HG02642 (cell line): ENCODE measurements around the gene KDM6B.

Experiments used
- ATAC-seq: cut with Tn5 transposase; IDR thresholded peaks from one replicate; pipeline ENCODE4 v1.9.1; 2021; ENCODE audit warnings: mild to moderate bottlenecking; ENCODE audit not compliant: unreplicated experiment, poor library complexity

KDM6B gene

DNA sequence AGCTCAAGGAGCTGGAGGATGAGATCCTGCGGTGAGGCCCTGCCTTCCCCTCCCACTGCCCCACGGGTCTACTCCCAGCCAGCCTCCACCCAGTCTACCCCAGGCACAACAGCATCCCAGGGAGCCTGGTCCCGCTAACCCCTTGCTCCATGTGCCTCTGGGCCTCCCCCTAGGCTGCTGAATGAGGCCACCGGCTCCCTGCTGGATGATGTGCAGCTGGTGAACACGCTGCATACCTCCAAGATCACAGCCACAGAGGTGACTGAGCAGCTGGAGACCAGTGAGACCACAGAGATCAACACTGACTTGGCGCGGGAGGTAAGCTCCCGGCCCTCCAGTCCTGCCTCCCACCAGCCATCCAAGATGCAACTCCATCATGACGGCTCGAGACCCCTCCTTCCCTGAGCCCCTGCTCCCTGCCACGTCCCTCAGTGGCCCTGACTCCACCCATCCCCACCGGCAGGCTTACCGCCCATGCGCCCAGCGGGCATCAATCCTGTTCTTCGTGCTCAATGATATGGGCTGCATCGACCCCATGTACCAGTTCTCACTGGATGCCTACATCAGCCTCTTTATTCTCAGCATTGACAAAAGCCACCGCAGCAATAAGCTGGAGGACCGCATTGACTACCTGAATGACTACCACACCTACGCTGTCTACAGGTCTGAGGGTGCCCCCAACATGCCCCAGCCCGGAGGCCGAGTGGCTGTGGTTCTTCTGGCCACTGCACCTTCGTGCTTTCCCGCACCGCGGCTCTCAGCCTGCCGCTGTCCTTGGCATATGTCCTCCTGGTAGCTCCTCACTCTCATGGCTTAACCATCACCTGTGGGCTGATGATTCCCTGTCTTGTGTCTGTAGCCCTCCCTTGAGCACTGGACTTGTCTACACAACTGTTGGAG lies 15.0 kb upstream of the KDM6B start:
- no peak for ATAC-seq

DNA sequence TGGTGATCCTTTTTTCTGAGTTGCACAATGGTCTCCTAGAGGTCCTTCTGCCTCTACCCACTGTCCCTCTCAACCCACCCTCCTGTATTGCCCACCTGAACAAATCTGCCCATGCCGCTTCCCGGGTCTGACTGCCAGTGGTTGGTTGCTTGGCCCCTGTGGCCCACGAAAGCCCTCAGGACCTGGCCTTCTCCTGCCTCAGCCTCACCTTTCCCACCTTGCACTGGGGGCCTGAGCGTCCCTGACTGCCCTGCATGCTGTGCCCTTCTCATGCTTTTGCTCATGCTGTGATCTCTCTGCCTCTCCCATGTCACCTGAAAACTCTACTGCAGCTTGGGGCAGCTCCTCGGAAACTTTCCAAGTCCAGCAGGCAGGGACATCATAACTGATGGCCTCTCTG lies 13.8 kb upstream of the KDM6B start:
- ATAC-seq, result no peak

DNA sequence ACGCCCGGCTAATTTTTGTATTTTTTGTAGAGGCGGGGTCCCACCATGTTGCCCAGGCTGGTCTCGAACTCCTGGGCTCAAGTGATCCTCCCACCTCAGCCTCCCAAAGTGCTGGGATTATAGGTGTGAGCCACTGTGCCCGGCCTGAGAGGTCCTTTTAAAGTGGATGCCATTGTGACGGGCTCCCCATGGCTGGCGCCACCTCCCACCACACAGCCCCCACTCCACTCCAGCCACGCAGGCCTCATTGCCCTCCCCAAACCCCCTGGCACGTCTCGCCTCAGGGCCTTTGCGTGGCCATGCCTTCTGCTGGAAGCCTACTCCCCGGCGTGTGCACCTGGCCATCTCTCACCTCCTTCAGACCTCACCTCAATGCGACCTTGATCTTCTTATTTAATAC lies 11.9 kb upstream of the KDM6B start:
- no peak for ATAC-seq

DNA sequence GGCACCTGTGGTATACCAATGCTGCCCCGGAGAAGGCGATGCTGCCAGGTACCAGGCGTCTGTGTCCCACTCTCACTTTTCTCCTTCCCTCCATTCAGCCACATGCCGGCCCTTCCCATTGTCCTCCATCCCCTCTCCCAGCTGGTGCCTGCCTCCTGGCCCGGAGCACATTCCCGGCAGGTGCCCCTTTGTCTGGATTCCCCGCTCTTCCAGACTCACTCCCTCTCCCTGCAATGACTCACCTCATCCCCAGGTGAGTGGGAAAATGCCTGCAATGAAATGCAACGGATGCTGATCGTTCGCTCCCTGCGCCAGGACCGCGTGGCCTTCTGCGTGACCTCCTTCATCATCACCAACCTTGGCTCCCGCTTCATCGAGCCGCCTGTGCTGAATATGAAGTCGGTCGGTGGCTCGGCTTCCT lies 10.4 kb upstream of the KDM6B start:
- no peak for ATAC-seq

DNA sequence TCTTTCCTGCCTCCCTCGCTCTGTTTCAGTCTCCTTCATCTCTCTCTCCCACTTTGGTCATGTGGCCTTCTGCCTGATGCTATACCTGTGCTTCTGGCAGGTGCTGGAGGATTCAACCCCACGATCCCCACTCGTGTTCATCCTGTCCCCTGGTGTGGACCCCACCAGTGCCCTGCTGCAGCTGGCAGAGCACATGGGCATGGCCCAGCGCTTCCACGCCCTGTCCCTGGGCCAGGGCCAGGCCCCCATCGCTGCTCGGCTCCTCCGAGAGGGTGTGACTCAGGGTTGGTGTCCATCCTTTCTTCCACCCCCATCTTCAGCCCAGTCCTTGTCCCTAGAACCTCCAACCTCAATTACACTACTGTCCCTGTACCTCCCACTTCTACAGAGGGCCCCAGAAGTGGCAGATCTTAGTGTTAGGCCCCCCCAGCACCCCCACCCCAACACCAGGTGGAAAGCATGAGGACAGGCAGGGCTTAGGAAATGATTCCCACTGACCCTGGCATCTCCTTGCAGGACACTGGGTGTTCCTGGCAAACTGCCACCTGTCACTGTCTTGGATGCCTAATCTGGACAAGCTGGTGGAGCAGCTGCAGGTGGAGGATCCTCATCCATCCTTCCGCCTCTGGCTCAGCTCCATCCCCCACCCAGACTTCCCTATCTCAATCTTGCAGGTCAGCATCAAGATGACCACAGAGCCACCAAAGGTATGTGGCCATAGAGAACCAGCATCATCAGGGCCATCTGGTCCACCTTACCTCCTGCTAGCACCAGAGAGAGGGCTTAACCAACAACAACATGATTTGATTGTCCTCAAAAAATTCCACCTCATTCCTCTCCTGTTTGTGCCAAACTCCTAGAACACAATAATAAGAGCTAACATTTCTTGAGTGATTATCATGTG lies 9.7 kb upstream of the KDM6B start:
- ATAC-seq, result no peak

DNA sequence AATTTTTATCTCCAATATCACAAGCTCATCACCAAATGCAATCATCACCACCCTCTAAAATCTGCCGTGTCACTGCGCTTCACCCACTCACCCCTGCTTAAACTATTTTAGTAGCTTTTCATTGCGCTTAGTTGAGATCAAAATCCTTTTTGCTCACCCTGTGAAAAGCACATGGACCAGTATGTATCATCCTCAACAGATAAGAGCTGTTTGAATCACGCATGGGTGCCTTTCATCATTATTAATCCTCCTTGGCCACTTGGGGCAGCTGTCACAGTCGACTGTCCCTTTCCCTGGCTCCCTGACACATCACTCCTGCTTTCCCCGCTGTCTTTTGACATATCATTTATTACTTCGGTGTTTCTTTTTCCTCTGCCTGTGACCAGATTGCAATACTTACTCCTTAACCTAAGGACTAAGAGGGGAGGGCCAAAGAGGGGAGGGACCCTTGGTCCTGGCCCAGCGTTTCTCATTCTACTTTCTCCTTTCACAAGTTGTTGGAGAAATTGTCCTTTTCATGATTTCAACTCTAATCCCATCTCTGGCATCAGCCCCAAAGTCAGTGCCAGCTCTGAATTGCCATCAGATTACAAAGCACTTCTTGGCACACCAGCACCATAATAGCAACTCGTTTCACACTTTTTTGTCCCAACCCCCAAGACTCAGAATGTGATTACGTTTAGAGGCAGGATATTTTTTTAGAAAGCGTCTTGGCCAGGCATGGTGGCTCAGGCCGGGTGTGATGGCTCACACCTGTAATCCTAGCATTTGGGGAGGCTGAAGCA lies 8.6 kb upstream of the KDM6B start:
- no peak for ATAC-seq

DNA sequence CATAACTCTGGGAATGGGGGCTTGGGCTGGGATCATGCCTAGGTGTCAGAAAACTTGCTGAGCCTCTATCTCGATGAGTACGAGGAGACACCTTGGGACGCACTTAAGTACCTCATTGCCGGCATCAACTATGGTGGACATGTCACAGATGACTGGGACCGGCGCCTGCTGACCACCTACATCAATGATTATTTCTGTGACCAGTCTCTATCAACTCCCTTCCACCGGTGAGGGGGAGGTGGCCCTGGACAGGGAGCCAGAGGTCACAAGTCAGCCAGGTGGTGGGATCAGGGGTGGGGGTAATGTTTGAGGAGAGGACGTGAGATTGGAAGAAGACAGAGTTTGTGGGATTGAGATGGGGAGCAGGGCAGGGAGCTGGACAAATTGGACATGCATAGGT lies 3.4 kb upstream of the KDM6B start:
- no peak for ATAC-seq

DNA sequence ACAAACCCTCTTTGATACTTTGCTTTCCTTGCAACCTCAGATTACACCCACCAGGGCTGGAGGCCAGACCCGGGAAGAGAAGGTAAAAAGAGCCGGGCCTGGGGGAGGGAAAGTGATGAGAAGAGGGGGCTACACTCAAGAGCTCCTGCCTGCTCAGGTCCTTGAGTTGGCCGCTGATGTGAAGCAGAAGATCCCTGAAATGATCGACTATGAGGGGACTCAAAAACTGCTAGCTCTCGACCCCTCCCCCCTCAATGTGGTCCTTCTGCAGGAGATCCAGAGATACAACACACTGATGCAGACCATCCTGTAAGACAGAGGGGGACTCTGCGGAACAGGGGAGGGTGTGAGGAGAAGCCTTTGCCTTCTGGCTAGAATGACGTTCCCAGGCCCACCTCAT lies 2.8 kb upstream of the KDM6B start:
- ATAC-seq, result no peak

DNA sequence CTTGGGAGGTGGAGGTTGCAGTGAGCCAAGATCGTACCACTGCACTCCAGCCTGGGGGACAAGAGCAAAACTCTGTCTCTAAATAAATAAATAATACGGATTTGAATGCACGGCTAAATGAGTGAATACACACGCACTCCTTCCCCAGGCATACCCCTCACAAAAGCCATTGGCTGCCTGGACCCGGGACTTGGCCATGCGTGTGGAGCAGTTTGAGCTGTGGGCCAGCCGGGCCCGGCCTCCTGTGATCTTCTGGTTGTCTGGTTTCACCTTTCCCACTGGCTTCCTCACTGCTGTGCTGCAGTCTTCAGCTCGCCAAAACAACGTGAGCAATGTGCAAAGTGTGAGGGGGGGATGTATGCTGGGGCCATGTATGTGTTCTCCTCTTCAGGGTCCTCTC lies 1.6 kb upstream of the KDM6B start:
- no peak for ATAC-seq

DNA sequence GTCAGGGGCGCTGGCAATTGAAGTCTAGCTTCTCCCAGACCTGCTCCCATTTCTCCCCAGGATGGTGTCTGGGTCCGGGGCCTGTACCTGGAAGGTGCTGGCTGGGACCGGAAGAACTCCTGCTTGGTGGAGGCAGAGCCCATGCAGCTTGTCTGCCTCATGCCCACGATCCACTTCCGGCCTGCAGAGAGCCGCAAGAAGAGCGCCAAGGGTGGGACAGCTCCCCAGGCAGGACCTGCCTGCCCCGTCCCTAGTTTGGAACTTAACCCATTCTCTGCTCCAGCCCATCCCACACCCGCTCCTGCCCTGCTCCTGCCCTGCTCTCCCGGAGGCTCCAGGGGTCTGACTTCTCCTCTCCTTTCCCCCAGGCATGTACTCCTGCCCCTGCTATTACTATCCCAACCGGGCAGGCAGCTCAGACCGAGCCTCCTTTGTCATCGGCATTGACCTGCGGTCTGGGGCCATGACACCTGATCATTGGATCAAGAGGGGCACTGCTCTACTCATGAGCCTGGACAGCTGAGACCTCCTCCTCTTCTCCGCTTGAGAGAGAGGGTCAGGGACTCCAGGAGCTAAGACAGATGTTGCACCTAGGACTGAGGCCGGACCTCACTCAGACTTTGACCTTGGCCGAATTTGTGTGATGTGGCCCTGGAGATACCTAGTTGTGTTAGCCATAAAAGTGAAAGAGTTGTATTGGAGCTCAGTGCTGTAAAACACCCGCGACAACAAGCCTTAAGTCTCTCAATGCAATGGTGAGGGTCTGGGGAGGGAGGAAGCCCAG lies 814 bp upstream of the KDM6B start:
- ATAC-seq, result no peak

DNA sequence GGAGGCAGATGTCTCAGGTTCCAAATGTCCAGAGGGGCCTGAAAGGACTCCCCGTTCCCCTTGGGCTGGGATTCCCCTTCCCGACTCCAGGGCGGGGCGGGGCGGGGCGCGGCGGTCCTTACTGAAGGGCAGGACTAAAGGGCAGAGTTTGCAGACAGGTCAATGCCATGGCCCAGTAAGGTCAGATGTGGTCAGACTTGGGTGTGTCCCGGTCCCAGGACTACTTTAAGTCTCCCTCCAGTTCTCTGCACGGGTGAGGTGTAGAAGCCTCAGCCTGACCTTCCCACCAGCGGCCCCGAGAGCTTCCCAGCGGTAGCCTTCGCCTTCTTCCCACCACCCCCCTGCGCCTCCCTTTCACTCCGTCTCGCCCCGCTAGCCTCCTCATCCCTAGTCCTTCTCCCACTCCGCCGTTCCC lies 532 bp downstream of the KDM6B start:
- ATAC-seq, result no peak

DNA sequence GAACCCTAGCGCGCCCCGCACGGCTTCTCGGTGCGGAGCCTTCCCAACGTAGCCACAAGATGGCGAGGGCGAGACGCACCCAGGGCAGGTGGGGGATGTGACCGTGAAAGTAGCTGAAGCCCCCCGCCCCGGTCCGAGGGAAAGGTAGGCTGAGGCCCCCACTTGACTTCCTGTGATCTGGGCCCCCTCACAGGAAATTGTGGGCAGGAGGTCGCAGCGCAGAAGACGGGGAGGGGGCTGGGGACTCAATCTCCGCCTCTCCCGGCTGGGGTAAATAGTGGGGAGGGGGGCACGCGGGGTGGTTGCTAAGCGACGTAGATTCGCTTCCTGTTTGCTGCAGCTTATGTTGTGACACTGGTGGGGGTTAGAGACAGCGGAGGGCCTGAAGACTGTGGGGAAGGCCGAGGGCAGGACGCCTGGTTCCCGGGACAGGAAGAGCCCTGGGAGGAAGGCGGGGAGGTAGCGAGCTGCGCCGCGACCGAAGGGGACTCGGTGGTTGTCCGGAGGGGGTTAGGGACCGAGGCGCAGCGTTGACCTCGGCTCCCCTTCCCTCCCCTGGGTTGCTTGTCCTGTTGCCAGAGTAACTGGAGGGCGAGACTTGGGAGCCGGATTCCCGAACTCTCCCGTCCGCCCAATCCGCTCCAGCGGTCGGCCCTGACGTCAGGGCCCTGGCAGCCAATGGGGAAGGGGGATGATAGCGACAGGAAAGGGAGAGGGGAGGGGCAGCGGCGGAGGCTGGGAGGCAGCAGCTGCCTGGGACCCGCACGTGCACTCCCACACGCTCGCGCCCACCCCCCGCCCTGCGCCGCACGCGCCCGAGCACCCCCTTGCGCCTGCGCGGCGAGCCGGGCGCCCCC lies 1.2 kb downstream of the KDM6B start:
- ATAC-seq, result peak; percentile 56

DNA sequence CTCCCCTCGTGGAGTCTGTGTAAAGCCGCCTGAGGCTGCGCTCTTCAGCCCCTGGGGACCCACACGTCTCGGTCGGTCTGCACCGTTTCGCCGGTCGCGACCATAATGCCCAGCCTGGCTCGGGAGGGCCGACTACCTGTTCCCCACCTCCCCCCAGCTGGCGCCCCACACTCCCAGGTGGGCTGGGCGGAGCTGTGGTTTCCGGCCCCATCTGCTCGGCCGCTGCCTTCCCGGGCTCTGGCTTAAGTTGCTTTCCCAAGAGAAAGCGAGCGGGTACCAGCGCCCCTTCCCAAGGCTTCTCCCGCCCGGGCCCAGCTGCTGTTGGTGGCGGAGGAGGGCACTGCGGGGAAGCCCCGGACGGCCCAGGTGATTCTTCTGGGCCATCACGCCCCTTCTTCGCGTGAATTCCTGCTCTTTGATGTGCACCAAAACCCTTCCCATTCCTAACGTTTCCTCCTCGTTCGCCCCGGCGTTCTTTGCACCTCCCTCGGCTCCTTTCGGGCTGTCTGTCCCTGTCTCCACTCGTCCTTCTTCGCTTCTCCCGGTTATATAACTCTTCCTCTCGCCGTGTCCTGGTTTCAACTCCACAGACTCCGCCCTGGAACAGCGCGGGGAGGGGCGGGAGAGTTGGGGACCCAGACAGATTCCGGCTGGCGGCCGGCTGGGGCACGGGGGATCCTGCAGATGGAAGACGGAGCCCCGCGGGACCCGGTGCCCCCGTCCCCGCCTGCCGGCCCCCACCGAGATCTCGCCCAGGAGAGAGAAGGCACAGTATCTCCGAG lies 2.0 kb downstream of the KDM6B start:
- peak; percentile 37 for ATAC-seq

DNA sequence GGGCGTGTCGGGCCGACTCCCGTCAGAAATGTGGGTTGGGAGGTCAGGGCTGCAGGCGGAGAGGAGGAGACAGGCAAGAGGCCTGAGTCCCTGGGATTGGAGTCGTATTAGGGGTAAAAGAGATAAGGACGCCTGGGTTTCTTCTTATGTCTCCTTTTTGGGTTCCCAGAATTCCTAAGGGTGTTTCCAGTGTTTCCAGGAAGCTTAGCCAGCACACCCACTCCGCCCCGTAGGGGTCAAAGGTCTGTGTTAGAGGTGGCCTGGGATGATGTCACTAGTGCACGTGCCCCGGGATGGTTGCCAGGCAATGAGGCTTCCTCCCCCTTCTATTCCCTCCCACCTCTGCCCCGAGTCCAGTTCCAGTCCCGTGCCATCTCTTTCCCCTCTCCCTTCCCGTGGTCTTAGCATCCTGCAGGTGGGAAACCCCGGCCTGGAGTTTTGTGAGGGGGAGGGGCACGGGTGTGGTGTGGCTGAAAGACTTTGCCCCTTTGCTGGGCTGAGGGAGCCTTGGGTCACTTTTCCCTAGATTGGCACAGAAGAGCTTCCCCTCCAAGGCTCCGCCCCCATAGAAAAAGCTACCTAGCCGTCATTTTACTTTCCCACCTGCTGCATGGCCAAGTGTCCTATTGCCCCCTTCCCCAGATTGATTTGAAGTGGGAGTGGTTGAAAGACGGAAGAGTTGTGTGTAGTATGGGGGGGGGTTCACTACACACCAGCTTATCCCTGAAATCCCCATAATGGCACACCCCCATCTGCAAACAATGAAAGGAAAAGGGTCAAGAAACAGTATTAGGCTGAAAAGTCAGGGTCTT lies 2.8 kb downstream of the KDM6B start:
- ATAC-seq, result no peak

DNA sequence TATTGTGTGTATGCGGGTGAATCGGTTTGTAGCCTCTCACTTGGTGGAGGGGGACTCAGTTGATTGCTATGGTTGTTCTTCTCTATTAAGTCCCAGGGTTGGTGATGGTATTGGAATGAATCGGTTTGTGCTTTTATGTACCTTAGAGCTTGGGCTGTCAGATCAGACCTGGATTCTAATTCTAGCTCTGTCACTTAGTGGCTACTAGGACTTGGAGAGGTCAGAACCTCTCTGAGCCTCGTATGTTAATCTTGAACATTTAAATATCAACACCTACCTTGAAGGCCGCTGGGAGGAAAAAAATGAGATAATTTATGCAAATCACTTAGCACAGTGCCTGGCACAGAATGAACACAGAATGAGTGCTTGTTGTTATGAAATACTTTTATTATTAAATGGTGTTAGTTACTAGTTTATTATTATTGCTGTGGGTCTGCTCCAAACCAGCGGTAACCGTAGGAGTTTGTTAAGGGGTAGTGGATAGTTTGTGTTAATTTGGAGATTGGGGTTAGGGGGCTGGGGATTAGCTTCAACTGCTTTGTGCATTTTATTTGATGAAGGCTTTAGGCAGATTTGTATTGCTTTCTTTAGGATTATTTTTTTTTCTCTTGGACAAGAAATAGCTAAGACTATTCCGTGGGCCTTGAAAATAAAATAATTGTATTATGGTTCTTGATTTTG lies 3.5 kb downstream of the KDM6B start:
- no peak for ATAC-seq

DNA sequence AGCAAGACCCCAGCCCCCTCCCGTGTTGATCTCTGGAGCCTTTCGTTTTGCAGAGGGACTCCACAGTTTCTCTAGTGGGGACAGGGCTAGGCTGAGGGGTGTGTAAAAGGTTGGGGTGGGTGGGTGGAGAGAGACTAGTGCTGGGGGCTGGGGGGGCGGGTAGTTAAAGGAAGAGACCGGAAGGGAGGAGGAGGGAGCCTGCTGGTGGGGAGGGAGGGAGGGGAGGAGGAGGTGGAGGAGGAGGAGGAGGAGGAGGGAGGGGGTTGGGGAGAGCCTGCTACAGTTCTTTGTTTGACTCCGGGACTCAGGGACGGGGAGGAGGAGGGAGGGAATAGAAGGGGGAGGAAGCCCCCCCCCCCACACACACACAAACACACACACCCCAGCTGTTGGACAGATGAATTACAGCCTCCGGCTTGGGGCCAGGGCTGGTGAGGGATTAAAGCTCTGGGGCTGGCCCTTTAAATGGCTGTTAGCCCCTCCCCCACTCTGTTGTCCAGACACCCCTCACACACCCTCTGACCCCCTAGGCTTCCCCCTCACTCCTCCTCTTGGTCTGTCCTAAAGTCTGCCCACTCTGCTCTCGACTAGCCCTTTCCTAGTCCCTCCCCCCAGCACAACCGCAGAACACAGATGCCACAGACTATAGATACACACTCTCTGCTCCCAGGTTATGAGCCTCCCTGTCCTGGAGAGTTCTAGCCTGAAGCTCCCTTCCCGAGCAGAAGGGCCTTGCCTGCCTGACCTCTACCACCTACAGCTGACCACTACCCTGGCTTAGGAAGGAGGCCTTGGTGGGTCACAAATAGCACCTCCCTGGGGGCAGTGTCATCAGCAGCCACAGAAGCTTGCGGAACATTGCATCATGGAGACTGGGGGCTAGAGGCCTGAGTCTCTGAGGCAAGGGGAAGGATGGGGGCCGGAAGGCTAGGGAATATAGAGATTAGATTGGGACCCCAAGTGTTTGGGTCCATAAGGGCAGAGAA lies 4.4 kb downstream of the KDM6B start:
- no peak for ATAC-seq
